HK-2 (cell line): ENCODE results near the gene CTSO.
"Not testable (repeated sequence)": the region's sequence is repeated elsewhere in the genome, so short reads cannot be mapped to it uniquely, and the experiment has no call there.

Experiments
- DNase-seq: peaks from one replicate; pipeline ENCODE4 v3.0.0-alpha.2; 2018; ENCODE audit not compliant: unreplicated experiment

CTSO gene

DNA sequence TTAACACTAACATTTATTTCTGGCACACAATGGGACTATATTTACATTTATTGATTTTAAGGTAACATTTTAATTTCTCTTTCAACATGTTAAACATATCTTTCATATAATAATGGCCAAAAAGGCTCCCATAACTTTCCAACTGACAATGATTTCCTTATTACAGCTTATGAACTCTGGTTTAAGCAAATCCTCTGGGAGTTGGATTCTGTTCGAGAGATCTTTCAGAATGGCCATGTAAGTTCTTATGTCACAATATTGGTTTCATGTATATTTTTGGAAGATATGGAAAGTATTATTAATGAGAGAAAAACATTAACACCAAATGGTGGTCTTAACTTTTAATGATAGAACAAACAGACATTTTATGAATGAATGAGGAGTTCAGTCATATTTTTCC, 46.1 kb downstream of the CTSO start:
- DNase-seq, result no peak

DNA sequence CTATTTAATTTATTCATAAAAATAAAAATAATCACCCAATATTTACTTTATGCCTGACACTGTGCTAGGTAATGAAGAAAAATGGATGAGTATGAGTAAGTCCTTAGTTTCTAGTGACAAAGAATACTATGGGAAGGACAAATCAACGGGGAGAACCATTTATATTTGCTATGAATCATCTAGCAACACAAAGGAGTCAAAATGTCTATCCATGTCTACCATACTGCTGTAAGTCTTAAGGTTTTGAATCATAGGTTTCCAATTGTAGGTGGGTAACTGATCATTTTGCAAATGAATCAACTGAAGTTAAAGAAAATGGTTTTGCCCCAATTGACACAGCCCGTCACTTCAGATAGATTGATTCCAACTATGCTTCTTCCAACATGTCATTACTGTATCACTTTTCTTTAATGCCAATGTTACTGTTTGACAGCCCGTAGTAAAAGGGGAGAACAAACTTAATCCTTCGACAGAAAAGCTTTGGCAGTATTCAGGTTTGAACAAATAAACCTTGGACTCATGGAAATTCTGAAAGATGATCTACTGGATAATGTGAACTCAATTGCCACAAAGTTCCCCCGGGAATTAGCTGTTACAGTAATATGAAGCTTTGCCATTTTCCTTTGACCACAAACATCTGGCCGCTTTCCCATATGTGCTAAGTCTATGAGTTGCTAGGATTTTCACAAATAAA, 47.0 kb downstream of the CTSO start:
- no peak for DNase-seq

GRCh38 chr4:155904331-155904730, 49.3 kb downstream of the CTSO start:
- DNase-seq, result no peak

- DNase-seq, result no peak
Observed at GRCh38 chr4:155903453-155903852, 50.2 kb downstream of the CTSO start, which contains the start of gene TDO2. Gene TDO2 (plus strand): TSS chr4:155903696. CDS start chr4:155903759, 63 bp downstream.

- DNase-seq, result no peak
Observed at GRCh38 chr4:155901013-155901412, 52.7 kb downstream of the CTSO start.

GRCh38 chr4:155900381-155900780, 53.3 kb downstream of the CTSO start:
- peak; percentile 8 for DNase-seq

- no peak for DNase-seq
Observed at GRCh38 chr4:155899891-155900290, 53.8 kb downstream of the CTSO start.

DNA sequence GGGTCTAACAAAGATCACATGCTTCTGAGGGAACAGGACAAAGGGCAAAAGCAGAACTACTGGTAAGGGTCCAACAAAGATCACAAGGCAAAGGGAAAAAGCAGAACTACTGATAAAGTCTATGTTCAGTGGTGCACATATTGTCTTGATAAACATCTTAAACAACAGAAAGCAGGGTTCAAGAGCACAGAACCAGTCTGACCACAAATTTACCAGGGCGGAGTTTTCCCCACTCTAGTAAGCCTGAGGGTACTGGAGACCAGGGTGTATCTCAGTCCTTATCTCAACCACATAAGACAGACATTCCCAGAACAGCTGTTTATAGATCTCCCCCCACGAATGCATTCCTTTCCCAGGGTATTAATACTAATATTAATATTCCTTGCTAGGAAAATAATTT, 55.3 kb downstream of the CTSO start:
- not testable (repeated sequence) for DNase-seq

DNA sequence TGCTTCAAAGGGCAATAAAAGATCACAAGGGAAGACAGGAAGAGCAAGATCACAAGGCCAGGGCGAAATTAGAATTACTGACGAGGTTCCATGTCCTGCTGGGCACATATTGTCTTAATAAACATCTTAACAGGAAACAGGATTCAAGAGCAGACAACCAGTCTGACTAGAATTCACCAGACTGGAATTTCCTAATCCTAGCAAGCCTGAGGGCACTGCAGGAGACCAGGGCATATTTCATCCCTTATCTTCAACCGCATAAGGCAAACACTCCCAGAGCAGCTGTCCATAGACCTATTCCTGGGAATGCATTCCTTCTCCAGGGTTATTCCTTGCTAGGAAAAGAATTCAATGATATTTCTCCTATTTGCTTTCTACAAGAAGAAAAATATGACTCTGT, 62.6 kb downstream of the CTSO start:
- no peak for DNase-seq

GRCh38 chr4:155889946-155890345, 63.7 kb downstream of the CTSO start:
- no peak for DNase-seq

- DNase-seq, result peak; percentile 8
Observed at GRCh38 chr4:155889031-155889793, 64.5 kb downstream of the CTSO start.

DNA sequence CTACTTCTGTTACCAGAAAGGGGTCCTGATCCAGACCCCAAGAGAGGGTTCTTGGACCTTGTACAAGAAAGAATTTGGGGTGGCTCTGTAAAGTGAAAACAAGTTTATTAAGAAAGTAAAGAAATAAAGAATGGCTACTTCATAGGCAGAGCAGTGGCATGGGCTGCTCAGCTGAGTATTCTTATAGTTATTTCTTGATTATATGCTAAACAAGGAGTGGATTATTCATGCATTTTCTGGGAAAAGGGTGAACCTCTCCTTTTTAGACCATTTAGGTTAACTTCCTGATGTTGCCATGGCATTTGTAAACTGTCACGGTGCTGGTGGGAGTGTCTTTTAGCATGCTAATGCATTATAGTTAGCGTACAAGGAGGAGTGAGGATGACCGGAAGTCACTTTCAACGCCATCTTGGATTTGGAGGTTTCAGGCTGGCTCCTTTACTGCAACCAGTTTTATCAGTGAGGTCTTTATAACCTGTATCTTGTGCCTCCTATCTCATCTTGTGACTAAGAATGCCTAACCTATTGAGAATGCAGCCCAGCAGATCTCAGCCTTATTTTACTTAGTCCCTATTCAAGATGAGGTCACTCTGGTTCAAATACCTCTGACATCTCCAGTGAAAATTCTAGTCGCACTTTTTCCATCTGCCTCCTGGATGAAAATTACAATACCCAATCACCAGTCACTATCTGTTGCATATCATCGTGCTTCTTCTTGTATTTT, 65.7 kb downstream of the CTSO start:
- no peak for DNase-seq

- DNase-seq, result no peak
Observed at GRCh38 chr4:155887045-155887444, 66.6 kb downstream of the CTSO start.

- DNase-seq, result no peak
Observed at GRCh38 chr4:155885666-155886065, 68.0 kb downstream of the CTSO start.

- no peak for DNase-seq
Observed at GRCh38 chr4:155883895-155884294, 69.8 kb downstream of the CTSO start.

GRCh38 chr4:155881555-155881954, 72.1 kb downstream of the CTSO start:
- no peak for DNase-seq

GRCh38 chr4:155879767-155880166, 73.9 kb downstream of the CTSO start:
- DNase-seq, result no peak

- no peak for DNase-seq
Observed at GRCh38 chr4:155878611-155879010, 75.1 kb downstream of the CTSO start.

- no peak for DNase-seq
Observed at GRCh38 chr4:155877971-155878370, 75.7 kb downstream of the CTSO start.

DNA sequence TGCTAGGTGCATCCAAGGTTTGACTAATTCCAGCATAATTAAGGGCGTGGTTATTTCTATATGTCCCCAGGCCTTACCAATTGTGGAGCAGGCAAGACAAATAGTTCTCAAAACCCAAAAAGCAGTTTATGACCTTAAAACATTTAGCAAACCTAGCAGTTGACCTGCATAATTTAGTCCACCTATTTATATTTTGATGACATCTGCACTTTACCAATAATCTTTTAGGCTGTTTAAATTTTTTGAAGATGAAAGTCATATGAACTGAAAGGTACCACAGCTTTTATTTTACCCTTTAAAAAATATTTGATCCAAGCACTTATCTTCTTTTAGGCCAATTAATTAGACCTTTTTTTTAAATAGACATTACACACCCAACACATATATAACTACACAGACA, 77.8 kb downstream of the CTSO start:
- no peak for DNase-seq
